GM06990 (cell line): ENCODE data around the gene CFHR4.
A peak's percentile ranks its signal among the peaks of the same experiment; 100 is the strongest.
"Not testable (repeated sequence)": the region's sequence is repeated elsewhere in the genome, so short reads cannot be mapped to it uniquely, and the experiment has no call there.

ENCODE experiments used
- DNase-seq: peaks from one replicate; pipeline ENCODE4 v3.0.0-alpha.2; 2011; ENCODE audit not compliant: insufficient read length; ENCODE audit errors: extremely low read depth
- H3K27me3 ChIP-seq: replicated peaks from 2 replicates; pipeline ENCODE4 v1.6.0; 2011; ENCODE audit warnings: low read length; ENCODE audit not compliant: control insufficient read depth, insufficient read depth
- H3K36me3 ChIP-seq: 2 replicates; pipeline ENCODE4 v1.5.1; 2011; ENCODE audit warnings: low read length; ENCODE audit not compliant: control insufficient read depth, insufficient read depth
- H3K4me3 ChIP-seq: replicated peaks from 2 replicates; pipeline ENCODE4 v1.5.1; 2011; ENCODE audit warnings: low read depth, mild to moderate bottlenecking, control low read depth, low read length
- CTCF ChIP-seq: IDR thresholded peaks from 2 replicates; pipeline ENCODE4 v1.5.1; 2011; ENCODE audit warnings: low read length, control low read depth, mild to moderate bottlenecking, inconsistent platforms; ENCODE audit not compliant: insufficient read depth, poor library complexity, severe bottlenecking

CFHR4 gene

GRCh38 chr1:196890668-196891067 lies 2.8 kb downstream of the CFHR4 start:
- no peak for DNase-seq
- peak; percentile 6 for TF ChIP-seq CTCF
- Histone ChIP-seq H3K27me3 (no peaks in the 10 kb centered on the region), H3K36me3 (no peaks in the 10 kb centered on the region), H3K4me3 (no peak overlapping the region)

- H3K4me3 ChIP-seq: no peak overlapping the region
- DNase-seq: no peak
- no peaks in the 10 kb centered on the region for H3K27me3 ChIP-seq
- H3K36me3 ChIP-seq: no peaks in the 10 kb centered on the region
- no peak for TF ChIP-seq CTCF
Observed at GRCh38 chr1:196891251-196891650, 3.4 kb downstream of the CFHR4 start.

- Histone ChIP-seq H3K4me3 (no peak overlapping the region), H3K27me3 (no peaks in the 10 kb centered on the region), H3K36me3 (no peaks in the 10 kb centered on the region)
- TF ChIP-seq CTCF: no peak
- no peak for DNase-seq
Observed at GRCh38 chr1:196896355-196896754, 8.5 kb downstream of the CFHR4 start.

GRCh38 chr1:196897158-196897828 lies 9.4 kb downstream of the CFHR4 start:
- no peak for DNase-seq
- Histone ChIP-seq H3K36me3 (no peaks in the 10 kb centered on the region), H3K27me3 (no peaks in the 10 kb centered on the region), H3K4me3 (no peak overlapping the region)
- no peak for TF ChIP-seq CTCF

- no peak for DNase-seq
- Histone ChIP-seq H3K36me3 (no peaks in the 10 kb centered on the region), H3K4me3 (no peak overlapping the region), H3K27me3 (no peaks in the 10 kb centered on the region)
- no peak for TF ChIP-seq CTCF
Observed at GRCh38 chr1:196902344-196902743, 14.5 kb downstream of the CFHR4 start.

- no peak for TF ChIP-seq CTCF
- no peaks in the 10 kb centered on the region for H3K27me3 ChIP-seq
- no peak overlapping the region for H3K4me3 ChIP-seq
- H3K36me3 ChIP-seq: no peaks in the 10 kb centered on the region
- no peak for DNase-seq
Observed at GRCh38 chr1:196910215-196910614, 22.4 kb downstream of the CFHR4 start.

GRCh38 chr1:196912283-196912682 lies 24.4 kb downstream of the CFHR4 start:
- not testable (repeated sequence) for H3K4me3 ChIP-seq, H3K27me3 ChIP-seq, DNase-seq, H3K36me3 ChIP-seq

GRCh38 chr1:196926839-196927238 lies 39.0 kb downstream of the CFHR4 start:
- not testable (repeated sequence) for H3K4me3 ChIP-seq, H3K27me3 ChIP-seq, DNase-seq, H3K36me3 ChIP-seq
